ENCODE measurements around the gene ARAP1. TPM values are rescaled to one million over a fixed set of nuclear protein-coding genes. Genes with fewer than 3 reads are reported as not detected.
A peak's percentile ranks its signal among the peaks of the same experiment; 100 is the strongest.

ARAP1 gene
- total RNA-seq, 1 experiment from 2014 or later: 53.0 TPM

- intact Hi-C loops (cut with micrococcal nuclease; ENCODE audit: unreplicated experiment): no loop called here
- Mint-ChIP-seq H3K9me3 (ENCODE audit: low read depth, unreplicated experiment) (no peaks in the 10 kb centered on the region), H3K36me3 (ENCODE audit: insufficient read depth, unreplicated experiment) (peaks cover 13% of the 10 kb centered on the region), H3K27ac (ENCODE audit: unreplicated experiment) (no peak overlapping the region), H3K4me3 (ENCODE audit: low read depth, unreplicated experiment) (no peak overlapping the region), H3K27me3 (ENCODE audit: unreplicated experiment) (no peaks in the 10 kb centered on the region), H3K4me1 (ENCODE audit: low read depth, unreplicated experiment) (peaks cover 16% of the 10 kb centered on the region)
- DNase-seq: no peak
- BruUV-seq (replicated peaks): no TSS peak
- CTCF ChIA-PET: interaction anchor here (0.6 to 0.8 kb wide), 3 partner anchors 20 to 867 kb away, joined by 3 to 4 read pairs (median 4); no protein-coding TSS in a partner anchor
- TF ChIP-seq, protein P1, sequence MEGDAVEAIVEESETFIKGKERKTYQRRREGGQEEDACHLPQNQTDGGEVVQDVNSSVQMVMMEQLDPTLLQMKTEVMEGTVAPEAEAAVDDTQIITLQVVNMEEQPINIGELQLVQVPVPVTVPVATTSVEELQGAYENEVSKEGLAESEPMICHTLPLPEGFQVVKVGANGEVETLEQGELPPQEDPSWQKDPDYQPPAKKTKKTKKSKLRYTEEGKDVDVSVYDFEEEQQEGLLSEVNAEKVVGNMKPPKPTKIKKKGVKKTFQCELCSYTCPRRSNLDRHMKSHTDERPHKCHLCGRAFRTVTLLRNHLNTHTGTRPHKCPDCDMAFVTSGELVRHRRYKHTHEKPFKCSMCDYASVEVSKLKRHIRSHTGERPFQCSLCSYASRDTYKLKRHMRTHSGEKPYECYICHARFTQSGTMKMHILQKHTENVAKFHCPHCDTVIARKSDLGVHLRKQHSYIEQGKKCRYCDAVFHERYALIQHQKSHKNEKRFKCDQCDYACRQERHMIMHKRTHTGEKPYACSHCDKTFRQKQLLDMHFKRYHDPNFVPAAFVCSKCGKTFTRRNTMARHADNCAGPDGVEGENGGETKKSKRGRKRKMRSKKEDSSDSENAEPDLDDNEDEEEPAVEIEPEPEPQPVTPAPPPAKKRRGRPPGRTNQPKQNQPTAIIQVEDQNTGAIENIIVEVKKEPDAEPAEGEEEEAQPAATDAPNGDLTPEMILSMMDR (IDR thresholded peaks at IDR 0.05; ENCODE audit: unreplicated experiment): no peak
These were observed 19.3 kb upstream of the ARAP1 start for GRCh38 chr11:72771507-72771906.

DNA sequence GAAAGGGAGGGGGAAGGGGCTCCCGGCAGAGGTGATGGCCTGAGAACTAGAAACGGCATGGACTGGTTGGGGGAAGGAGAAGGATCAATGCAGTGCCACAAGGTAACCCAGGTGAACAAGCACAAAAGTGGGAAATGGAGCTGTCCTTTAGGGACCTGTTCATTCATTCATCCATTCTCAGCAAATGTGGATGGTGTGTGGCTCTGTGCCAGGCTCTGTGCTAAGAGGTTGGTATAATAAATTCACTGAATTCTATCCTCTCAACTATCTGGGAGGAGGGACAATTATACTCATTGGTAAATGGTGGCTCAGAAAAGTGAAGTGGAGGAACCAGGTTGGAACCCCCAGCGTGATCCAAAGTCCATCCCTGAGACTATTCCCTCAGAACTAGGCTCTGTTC lies 18.6 kb upstream of the ARAP1 start:
- Mint-ChIP-seq H3K27ac (ENCODE audit: unreplicated experiment) (no peak overlapping the region), H3K36me3 (ENCODE audit: insufficient read depth, unreplicated experiment) (peaks cover 17% of the 10 kb centered on the region), H3K9me3 (ENCODE audit: low read depth, unreplicated experiment) (no peaks in the 10 kb centered on the region), H3K27me3 (ENCODE audit: unreplicated experiment) (no peaks in the 10 kb centered on the region), H3K4me3 (ENCODE audit: low read depth, unreplicated experiment) (no peak overlapping the region), H3K4me1 (ENCODE audit: low read depth, unreplicated experiment) (peaks cover 16% of the 10 kb centered on the region)
- intact Hi-C loops (cut with micrococcal nuclease; ENCODE audit: unreplicated experiment): no loop called here
- CTCF ChIA-PET: interaction anchor here (0.8 kb wide), 1 partner anchor 21 kb away, joined by 4 read pairs; no protein-coding TSS in a partner anchor
- no TSS peak for BruUV-seq (replicated peaks)
- no peak for DNase-seq
- TF ChIP-seq, protein P1 (IDR thresholded peaks at IDR 0.05; ENCODE audit: unreplicated experiment): no peak

GRCh38 chr11:72769680-72770079 lies 17.5 kb upstream of the ARAP1 start:
- no TSS peak for BruUV-seq (replicated peaks)
- CTCF ChIA-PET: no interaction called here
- peaks cover 16% of the 10 kb centered on the region for H3K4me1 Mint-ChIP-seq (ENCODE audit: low read depth, unreplicated experiment)
- no peak overlapping the region for H3K27ac Mint-ChIP-seq (ENCODE audit: unreplicated experiment)
- intact Hi-C loops (cut with micrococcal nuclease; ENCODE audit: unreplicated experiment): no loop called here
- H3K9me3 Mint-ChIP-seq (ENCODE audit: low read depth, unreplicated experiment): no peaks in the 10 kb centered on the region
- no peak for DNase-seq
- TF ChIP-seq, protein P1 (IDR thresholded peaks at IDR 0.05; ENCODE audit: unreplicated experiment): no peak
- no peaks in the 10 kb centered on the region for H3K27me3 Mint-ChIP-seq (ENCODE audit: unreplicated experiment)
- H3K36me3 Mint-ChIP-seq (ENCODE audit: insufficient read depth, unreplicated experiment): peaks cover 17% of the 10 kb centered on the region
- H3K4me3 Mint-ChIP-seq (ENCODE audit: low read depth, unreplicated experiment): no peak overlapping the region

DNA sequence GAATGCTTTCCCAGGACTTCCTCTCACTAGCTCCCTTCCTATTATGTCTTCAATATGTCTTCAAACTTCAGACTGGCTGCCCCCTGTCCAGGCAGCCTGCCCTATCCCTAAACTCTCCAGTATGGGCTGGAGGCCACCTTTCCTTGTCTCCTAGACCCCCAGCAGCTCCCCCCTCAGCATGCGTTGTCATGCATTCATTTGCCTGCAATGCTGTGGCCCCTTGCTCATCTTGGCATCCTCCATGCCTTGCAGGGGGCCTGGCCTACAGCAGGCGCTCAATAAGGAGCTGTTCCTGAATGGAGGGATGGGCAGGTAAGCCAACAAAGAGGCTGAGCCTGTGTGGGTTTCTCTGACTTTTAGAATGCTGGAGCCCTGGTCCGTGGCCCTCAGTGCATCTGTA lies 16.4 kb upstream of the ARAP1 start:
- Mint-ChIP-seq H3K27me3 (ENCODE audit: unreplicated experiment) (no peaks in the 10 kb centered on the region), H3K4me1 (ENCODE audit: low read depth, unreplicated experiment) (peaks cover 16% of the 10 kb centered on the region), H3K4me3 (ENCODE audit: low read depth, unreplicated experiment) (no peak overlapping the region), H3K36me3 (ENCODE audit: insufficient read depth, unreplicated experiment) (peaks cover 17% of the 10 kb centered on the region), H3K9me3 (ENCODE audit: low read depth, unreplicated experiment) (no peaks in the 10 kb centered on the region), H3K27ac (ENCODE audit: unreplicated experiment) (peak overlapping the region; percentile 16)
- CTCF ChIA-PET: no interaction called here
- intact Hi-C loops (cut with micrococcal nuclease; ENCODE audit: unreplicated experiment): no loop called here
- no peak for DNase-seq
- no TSS peak for BruUV-seq (replicated peaks)
- TF ChIP-seq, protein P1 (IDR thresholded peaks at IDR 0.05; ENCODE audit: unreplicated experiment): no peak
